ENCODE data around the gene COL16A1.

- TF ChIP-seq POLR2AphosphoS5 (IDR thresholded peaks at IDR 0.05; ENCODE audit: low read depth, low read length) (no peak), POLR2A (IDR thresholded peaks at IDR 0.05; ENCODE audit: low read depth, low read length) (no peak), TAF1 (IDR thresholded peaks at IDR 0.05; ENCODE audit: low read depth, low read length) (no peak), PAX5 (IDR thresholded peaks at IDR 0.05; ENCODE audit: insufficient read depth, low read length, severe bottlenecking) (no peak), POU2F2 (IDR thresholded peaks at IDR 0.05; ENCODE audit: low read depth, low read length) (no peak)
Measured at GRCh38 chr1:31715873-31716220, 12.0 kb upstream of the COL16A1 start.

All from GM12891 (cell line).